Endothelial cell of umbilical vein (primary cell): Measurements from ENCODE around the gene TBX15. TPM values are rescaled to one million over a fixed set of nuclear protein-coding genes. Genes with fewer than 3 reads are reported as not detected.

ENCODE experiments used
- BruUV-seq: library from RNA; stranded (reverse); fragments of 400-500 nt; replicated peaks from 2 replicates; lab custom pipeline; 2021; lab: Mats Ljungman, UMichigan
- CTCF ChIA-PET: fragments of 300-600, 350-600 bp; sonication (Branson Sonifier 250); formaldehyde crosslinking; loops from one replicate; lab custom pipeline; 2021; ENCODE audit warnings: antibody characterized with exemption, inconsistent platforms; lab: Charles Lee
- POLR2A ChIA-PET: fragments of 300-600, 350-600 bp; sonication (Branson Sonifier 250); formaldehyde crosslinking; loops from one replicate; lab custom pipeline; 2021; ENCODE audit warnings: antibody characterized with exemption, inconsistent platforms; lab: Charles Lee
- DNase-seq: peaks from one replicate; pipeline ENCODE4 v3.0.0-alpha.2; 2011; ENCODE audit warnings: low read depth, low spot score
- FAIRE-seq: peaks from 2 replicates; lab custom pipeline; 2011; peaks lifted over from hg19 to GRCh38; lab: Jason Lieb, UNC
- H2AFZ ChIP-seq: 2 replicates; pipeline ENCODE4 v1.6.0; 2012; ENCODE audit warnings: low read depth, low read length, control low read depth, inconsistent platforms
- H3K27ac ChIP-seq: 2 replicates; pipeline ENCODE4 v1.5.1; 2011; ENCODE audit warnings: low read depth, mild to moderate bottlenecking, control low read depth, low read length, moderate library complexity; ENCODE audit not compliant: insufficient read depth
- H3K27me3 ChIP-seq, 2 experiments: 2 replicates each; pipeline versions ENCODE4 v1.6.0 to v1.6.1; 2011; ENCODE audit warnings: low read length in 2 of 2, mixed read lengths in 1 of 2; ENCODE audit not compliant: control insufficient read depth in 2 of 2, insufficient read depth in 2 of 2
- H3K36me3 ChIP-seq, 2 experiments: 2 replicates in 1 of 2; 3 replicates in 1 of 2; pipeline ENCODE4 v1.5.1; 2011; ENCODE audit warnings: low read length in 2 of 2, mild to moderate bottlenecking in 1 of 2, moderate library complexity in 1 of 2; ENCODE audit not compliant: control insufficient read depth in 2 of 2, insufficient read depth in 2 of 2; ENCODE audit errors: extremely low read depth in 1 of 2
- H3K4me1 ChIP-seq: 3 replicates; pipeline ENCODE4 v1.5.1; 2011; ENCODE audit warnings: mild to moderate bottlenecking, low read length; ENCODE audit not compliant: control insufficient read depth, insufficient read depth; ENCODE audit errors: extremely low read depth
- H3K4me2 ChIP-seq: 2 replicates; pipeline ENCODE4 v1.6.1; 2011; ENCODE audit warnings: low read length, control low read depth, mixed read lengths; ENCODE audit not compliant: insufficient read depth
- H3K4me3 ChIP-seq, 3 experiments: fragments of 200-600 bp in 1 of 3; sonication (generic), shearing (Covaris generic) in 1 of 3; replicated peaks in 1 of 3; 2 replicates each; pipeline ENCODE4 v1.5.1; 2011 to 2016; ENCODE audit warnings: control low read depth in 3 of 3, low read length in 3 of 3, mild to moderate bottlenecking in 2 of 3, inconsistent platforms in 1 of 3, low read depth in 1 of 3, moderate library complexity in 1 of 3; ENCODE audit not compliant: insufficient read depth in 1 of 3
- H3K79me2 ChIP-seq: 2 replicates; pipeline ENCODE4 v1.6.0; 2012; ENCODE audit warnings: low read length, inconsistent platforms; ENCODE audit not compliant: control insufficient read depth, insufficient read depth
- H3K9ac ChIP-seq: replicated peaks from 2 replicates; pipeline ENCODE3; 2011; ENCODE audit warnings: low read length, control low read depth; ENCODE audit not compliant: insufficient read depth; ENCODE audit errors: extremely low read depth
- H3K9me1 ChIP-seq: replicated peaks from 3 replicates; pipeline ENCODE4 v1.6.0; 2011; ENCODE audit warnings: mild to moderate bottlenecking, low read length; ENCODE audit not compliant: control insufficient read depth, insufficient read depth; ENCODE audit errors: extremely low read depth
- H3K9me3 ChIP-seq: replicated peaks from 2 replicates; pipeline ENCODE4 v1.5.1; 2012; ENCODE audit warnings: low read length, inconsistent platforms; ENCODE audit not compliant: control insufficient read depth, insufficient read depth
- H4K20me1 ChIP-seq: replicated peaks from 2 replicates; pipeline ENCODE3; 2011; ENCODE audit warnings: mild to moderate bottlenecking, low read length; ENCODE audit not compliant: control insufficient read depth, insufficient read depth; ENCODE audit errors: extremely low read depth
- CTCF ChIP-seq, 2 donors: IDR thresholded peaks; 1 replicate in 1 of 2; 2 replicates in 1 of 2; pipeline ENCODE4 v1.5.1; 2011; ENCODE audit warnings: low read length in 2 of 2, mild to moderate bottlenecking in 2 of 2, moderate library complexity in 2 of 2, control low read depth in 1 of 2, inconsistent platforms in 1 of 2, low read depth in 1 of 2; ENCODE audit not compliant: insufficient read depth in 1 of 2; ENCODE audit errors: extremely low read depth in 1 of 2
- EZH2 ChIP-seq: IDR thresholded peaks from 2 replicates; pipeline ENCODE4 v1.6.1; 2012; ENCODE audit warnings: borderline replicate concordance, low read depth, mild to moderate bottlenecking, moderate library complexity, low read length, inconsistent platforms; ENCODE audit not compliant: severe bottlenecking
- FOS ChIP-seq: IDR thresholded peaks from 2 replicates; pipeline ENCODE4 v1.6.1; 2011; ENCODE audit warnings: mild to moderate bottlenecking, low read length, moderate library complexity, borderline replicate concordance; ENCODE audit not compliant: insufficient read depth
- GATA2 ChIP-seq: IDR thresholded peaks from 2 replicates; pipeline ENCODE4 v1.7.0; 2011; ENCODE audit warnings: low read depth, mild to moderate bottlenecking, moderate library complexity, mixed read lengths, low read length; ENCODE audit not compliant: insufficient read length, insufficient read depth
- JUN ChIP-seq: IDR thresholded peaks from 2 replicates; pipeline ENCODE4 v1.6.1; 2011; ENCODE audit warnings: borderline replicate concordance, low read depth; ENCODE audit not compliant: insufficient read length, insufficient read depth
- MAX ChIP-seq: IDR thresholded peaks from 2 replicates; pipeline ENCODE4 v1.6.1; 2011; ENCODE audit not compliant: insufficient read depth, insufficient read length
- MYC ChIP-seq: IDR thresholded peaks from one replicate; pipeline ENCODE4 v1.6.1; 2011; ENCODE audit warnings: mild to moderate bottlenecking, low read depth, low read length
- POLR2A ChIP-seq: IDR thresholded peaks from 2 replicates; pipeline ENCODE4 v1.6.1; 2012; ENCODE audit warnings: low read depth, mild to moderate bottlenecking, control low read depth, low read length
- POLR2AphosphoS5 ChIP-seq: IDR thresholded peaks from 2 replicates; pipeline ENCODE4 v1.6.1; 2012; ENCODE audit warnings: low read depth, mild to moderate bottlenecking, control low read depth, low read length, moderate library complexity; ENCODE audit not compliant: insufficient read depth
- dilution Hi-C: fragments of 300-500 bp; cut with MboI; formaldehyde crosslinking; loops from one replicate; pipeline ENCODE4 v1.15.0; 2019; ENCODE audit warnings: low sequenced_read_pairs; ENCODE audit not compliant: extremely low pct_ligation_motif_present
- intact Hi-C: fragments of 100-400 bp; cut with micrococcal nuclease; formaldehyde crosslinking; loops from one replicate; pipeline ENCODE4 v1.10.0; 2022
- polyA plus RNA-seq, 4 experiments: library from polyadenylated mRNA; depleted of rRNA in 3 of 4; stranded (reverse) in 3 of 4; unstranded in 1 of 4; fragments of >200 nt; gene quantifications; 2 replicates each; pipeline versions ENCODE4 v1.2.1 to v1.2.3, GENCODE V29; 2011 to 2012; ENCODE audit warnings: missing spikeins in 1 of 4
- total RNA-seq: library from RNA; stranded (reverse); gene quantifications from 2 replicates; pipeline ENCODE4 v1.2.3, GENCODE V29; 2021

Gene TBX15
- total and polyA plus RNA-seq, 2 donors (not counting 3 experiments of a cell fraction or from before 2014, with no cell fraction given): 0.01 TPM; not detected in 1

DNA sequence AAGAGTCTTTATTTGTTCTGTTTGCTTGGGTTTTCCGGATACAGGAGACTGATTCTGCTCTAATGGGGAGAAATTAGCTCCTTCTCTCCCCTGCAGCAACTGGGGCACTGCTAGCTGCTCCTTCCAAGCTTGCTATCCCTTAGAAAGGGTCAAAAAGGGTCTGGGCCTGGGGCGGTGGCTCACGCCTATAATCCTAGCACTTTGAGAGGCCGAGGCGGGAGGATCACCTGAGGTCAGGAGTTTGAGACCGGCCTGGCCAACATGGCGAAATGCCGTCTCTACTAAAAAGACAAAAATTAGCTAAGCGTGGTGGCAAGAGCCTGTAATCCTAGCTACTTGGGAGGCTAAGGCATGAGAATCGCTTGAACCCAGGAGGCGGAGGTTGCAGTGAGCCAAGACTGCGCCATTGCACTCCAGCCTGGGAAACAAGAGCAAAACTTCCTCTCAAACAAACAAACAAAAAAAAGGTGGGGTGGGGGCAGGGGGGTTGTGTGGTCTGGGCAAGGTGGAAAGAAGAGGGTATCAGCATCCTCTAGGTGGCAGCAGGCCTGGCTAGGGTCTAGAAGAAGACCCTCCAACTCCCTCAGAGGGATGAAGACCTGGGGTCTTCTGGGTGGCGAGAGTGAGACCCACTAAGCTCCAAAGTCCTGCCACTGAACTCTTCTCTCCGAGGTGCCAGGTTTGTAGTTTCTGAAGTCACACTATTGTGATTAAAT lies 15.4 kb upstream of the TBX15 start:
- ChIA-PET CTCF (interaction anchor here (1.2 kb wide), 1 partner anchor 26 kb away, joined by 3 read pairs; no protein-coding TSS in a partner anchor), POLR2A (no interaction called here)
- intact Hi-C loops: loop anchor here (5.0 to 10.0 kb wide), 2 partner anchors 139 to 929 kb away; partner anchors contain the start of gene WARS2
- no peak overlapping the region for H3K27ac ChIP-seq
- no peaks in the 10 kb centered on the region for H3K9me1 ChIP-seq
- peaks cover 13% of the 10 kb centered on the region for H3K4me1 ChIP-seq
- no peak for FAIRE-seq
- H3K36me3 ChIP-seq: no peaks in the 10 kb centered on the region
- no peaks in the 10 kb centered on the region for H3K9me3 ChIP-seq
- TF ChIP-seq FOS: no peak
- TF ChIP-seq POLR2A: no peak
- no peak for TF ChIP-seq POLR2AphosphoS5
- TF ChIP-seq CTCF (IDR thresholded peaks at IDR 0.05; ENCODE audit: extremely low read depth in 1 of 2, insufficient read depth in 1 of 2, low read depth in 1 of 2, low read length in 2 of 2): no peak
- TF ChIP-seq EZH2: no peak
- TF ChIP-seq MAX: no peak
- no peak for TF ChIP-seq MYC
- no peak for TF ChIP-seq GATA2
- TF ChIP-seq JUN: no peak
- no peaks in the 10 kb centered on the region for H4K20me1 ChIP-seq
- H3K79me2 ChIP-seq: no peaks in the 10 kb centered on the region
- H3K27me3 ChIP-seq: peaks cover 89 to 98% of the 10 kb centered on the region in 2 experiments
- dilution Hi-C loops: no loop called here
- H3K4me3 ChIP-seq: no peak overlapping the region
- H2AFZ ChIP-seq: no peak overlapping the region
- BruUV-seq: no TSS peak
- no peak overlapping the region for H3K9ac ChIP-seq
- no peak overlapping the region for H3K4me2 ChIP-seq
- no peak for DNase-seq
